Mesothelial cell of epicardium (in vitro differentiated cells): ENCODE results near the gene ATAD1. TPM values are rescaled to one million over a fixed set of nuclear protein-coding genes. Genes with fewer than 3 reads are reported as not detected.
A peak's percentile ranks its signal among the peaks of the same experiment; 100 is the strongest.

Source experiments
- DNase-seq, 2 experiments: peaks; one replicate each; pipeline ENCODE4 v3.0.0; 2021; ENCODE audit warnings: low spot score in 2 of 2; ENCODE audit not compliant: unreplicated experiment in 2 of 2
- H3K27ac Mint-ChIP-seq: 2 replicates; pipeline ENCODE4 v1.8.0; 2021; ENCODE audit warnings: mixed read lengths
- H3K27me3 Mint-ChIP-seq: 2 replicates; pipeline ENCODE4 v1.8.0; 2021; ENCODE audit warnings: low read depth, mixed read lengths
- H3K36me3 Mint-ChIP-seq: 2 replicates; pipeline ENCODE4 v1.8.0; 2021; ENCODE audit warnings: mixed read lengths
- H3K4me1 Mint-ChIP-seq: 2 replicates; pipeline ENCODE4 v1.8.0; 2021; ENCODE audit warnings: mixed read lengths
- H3K4me3 Mint-ChIP-seq: 2 replicates; pipeline ENCODE4 v1.8.0; 2021; ENCODE audit warnings: mild to moderate bottlenecking, moderate library complexity, mixed read lengths
- H3K9me3 Mint-ChIP-seq: 2 replicates; pipeline ENCODE4 v1.8.0; 2021; ENCODE audit warnings: mixed read lengths
- CTCF ChIP-seq: fragments of 200-600 bp; sonication (generic); IDR thresholded peaks from one replicate; pipeline ENCODE4 v1.5.0; 2021; ENCODE audit warnings: antibody characterized with exemption; ENCODE audit not compliant: unreplicated experiment
- total RNA-seq: library from RNA; stranded (reverse); gene quantifications from 3 replicates; pipeline ENCODE4 v1.2.1, GENCODE V29; 2021

The ATAD1 gene
- total RNA-seq, 1 donor from 2014 or later = 54.3 TPM

DNA sequence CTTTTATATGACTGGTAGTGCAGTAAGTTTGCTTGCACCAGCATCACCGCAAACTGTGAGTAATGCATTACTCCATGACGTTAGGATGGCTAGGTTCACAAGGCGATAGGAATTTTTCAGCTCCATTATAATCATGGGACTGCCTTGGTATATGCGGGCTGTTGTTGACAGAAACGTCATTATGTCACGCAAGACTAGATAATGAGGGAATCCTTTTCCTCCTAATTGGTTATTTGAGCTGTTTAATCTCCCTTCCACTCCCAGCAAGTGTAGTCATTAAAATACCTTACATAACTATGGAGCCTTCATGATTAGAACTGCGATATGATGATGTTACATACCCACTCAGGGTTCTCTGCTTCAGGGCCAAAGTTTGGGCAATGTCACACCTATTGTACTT is 28.0 kb upstream of the ATAD1 start:
- Mint-ChIP-seq H3K4me3 (no peak overlapping the region), H3K36me3 (no peaks in the 10 kb centered on the region), H3K9me3 (no peaks in the 10 kb centered on the region), H3K27ac (peak overlapping the region; percentile 55), H3K4me1 (peaks cover 19% of the 10 kb centered on the region), H3K27me3 (no peaks in the 10 kb centered on the region)
- TF ChIP-seq CTCF = no peak
- DNase-seq = no peak

DNA sequence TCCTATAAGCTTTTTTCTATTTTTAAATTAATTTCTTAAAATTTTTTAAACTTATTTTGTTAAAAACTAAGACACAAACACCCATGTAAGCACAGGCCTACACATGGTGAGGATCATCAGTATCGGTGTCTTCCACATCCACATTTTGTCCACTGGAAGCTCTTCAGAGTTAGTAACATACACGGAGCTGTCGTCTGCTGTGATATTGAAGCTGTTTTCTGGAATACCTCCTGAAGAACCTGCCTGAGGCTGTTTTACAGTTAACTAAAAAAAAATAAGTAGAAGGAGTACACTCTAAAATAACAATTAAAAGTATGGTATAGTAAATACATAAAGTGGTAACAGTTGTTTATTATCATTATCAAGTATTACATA is 27.6 kb upstream of the ATAD1 start:
- Mint-ChIP-seq H3K4me3 (no peak overlapping the region), H3K27me3 (no peaks in the 10 kb centered on the region), H3K27ac (peak overlapping the region; percentile 64), H3K4me1 (peaks cover 15% of the 10 kb centered on the region), H3K36me3 (no peaks in the 10 kb centered on the region), H3K9me3 (no peaks in the 10 kb centered on the region)
- no peak for DNase-seq
- TF ChIP-seq CTCF = no peak

GRCh38 chr10:87844837-87845623 is 27.0 kb upstream of the ATAD1 start:
- H3K4me3 Mint-ChIP-seq = no peak overlapping the region
- no peaks in the 10 kb centered on the region for H3K27me3 Mint-ChIP-seq
- TF ChIP-seq CTCF = no peak
- no peaks in the 10 kb centered on the region for H3K9me3 Mint-ChIP-seq
- no peaks in the 10 kb centered on the region for H3K36me3 Mint-ChIP-seq
- DNase-seq = no peak
- H3K4me1 Mint-ChIP-seq = peaks cover 15% of the 10 kb centered on the region
- no peak overlapping the region for H3K27ac Mint-ChIP-seq

GRCh38 chr10:87843714-87844113 is 25.7 kb upstream of the ATAD1 start:
- DNase-seq = no peak
- TF ChIP-seq CTCF = no peak
- H3K36me3 Mint-ChIP-seq = no peaks in the 10 kb centered on the region
- H3K27me3 Mint-ChIP-seq = no peaks in the 10 kb centered on the region
- no peaks in the 10 kb centered on the region for H3K9me3 Mint-ChIP-seq
- H3K27ac Mint-ChIP-seq = no peak overlapping the region
- H3K4me3 Mint-ChIP-seq = no peak overlapping the region
- H3K4me1 Mint-ChIP-seq = peaks cover 15% of the 10 kb centered on the region

DNA sequence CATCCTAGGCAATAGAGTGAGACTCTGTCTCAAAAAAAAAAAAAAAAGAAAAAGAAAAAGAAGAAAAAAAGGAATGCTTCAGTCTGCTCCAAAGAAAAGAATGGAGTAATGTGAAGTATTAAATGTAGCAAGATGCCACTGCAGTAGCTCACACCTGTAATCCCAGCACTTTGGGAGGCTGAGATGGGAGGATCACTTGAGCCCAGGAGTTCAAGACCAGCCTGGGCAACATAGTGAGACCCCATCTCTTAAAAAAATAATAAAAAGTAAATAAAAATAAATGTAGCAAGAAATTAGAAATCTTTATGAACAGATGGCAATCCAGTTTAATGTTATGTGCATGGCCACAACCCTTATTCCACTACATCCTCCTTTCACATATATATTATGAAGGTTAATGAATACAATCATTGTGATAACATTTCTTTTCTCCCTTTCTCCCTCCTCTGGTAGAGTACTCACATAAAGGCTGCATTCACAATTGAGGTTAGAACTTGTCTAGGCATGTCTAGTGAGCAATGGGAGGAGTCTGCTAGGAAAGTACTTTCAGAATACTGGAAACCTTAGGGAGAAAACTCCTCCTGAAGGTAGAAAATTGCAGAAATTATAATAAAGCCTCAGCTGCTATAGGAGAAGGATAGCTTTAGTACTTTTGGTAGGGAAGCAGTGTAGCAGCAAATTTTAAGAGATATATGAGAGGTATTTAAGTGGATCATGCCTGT is 24.9 kb upstream of the ATAD1 start:
- H3K4me3 Mint-ChIP-seq = no peak overlapping the region
- TF ChIP-seq CTCF = no peak
- peak overlapping the region; percentile 9 for H3K27ac Mint-ChIP-seq
- no peaks in the 10 kb centered on the region for H3K36me3 Mint-ChIP-seq
- peaks cover 15% of the 10 kb centered on the region for H3K4me1 Mint-ChIP-seq
- no peaks in the 10 kb centered on the region for H3K9me3 Mint-ChIP-seq
- no peaks in the 10 kb centered on the region for H3K27me3 Mint-ChIP-seq
- DNase-seq = no peak
